ENCODE data around the gene KIFAP3. TPM values are rescaled to one million over a fixed set of nuclear protein-coding genes. Genes with fewer than 3 reads are reported as not detected.
A peak's percentile ranks its signal among the peaks of the same experiment; 100 is the strongest.
"Not testable (repeated sequence)": the region's sequence is repeated elsewhere in the genome, so short reads cannot be mapped to it uniquely, and the experiment has no call there.

The KIFAP3 gene
- total and polyA plus RNA-seq, 9 donors: 28.8 to 41.2 (median 34.5) TPM

DNA sequence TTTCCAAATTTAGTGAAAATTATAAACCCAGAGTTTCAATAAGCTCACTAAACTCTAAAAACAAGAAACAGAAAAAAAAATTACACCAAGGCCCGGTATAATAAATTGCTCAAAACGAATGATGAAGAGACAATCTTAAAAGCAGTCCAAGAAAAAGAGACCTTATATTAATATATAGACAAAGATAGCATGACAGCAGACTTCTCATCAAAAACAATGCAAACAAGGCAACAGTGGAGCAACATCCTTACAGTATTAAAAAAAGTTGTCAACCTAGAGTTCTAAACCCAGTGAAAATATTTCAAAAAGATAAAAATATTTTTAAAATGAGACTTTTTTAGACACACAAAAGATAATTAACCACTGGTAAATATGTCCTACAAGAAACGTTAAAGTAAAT, 46.7 kb downstream of the KIFAP3 start:
- no peaks in the 10 kb centered on the region for H3K4me1 ChIP-seq (ENCODE audit: control insufficient read depth, insufficient read depth, low read length)
- H3K36me3 ChIP-seq (ENCODE audit: control insufficient read depth, insufficient read depth, low read length): peaks cover 5% of the 10 kb centered on the region
- H3K9me3 ChIP-seq (replicated peaks; ENCODE audit: control insufficient read depth, low read depth, low read length): peaks cover 5% of the 10 kb centered on the region
- no peak overlapping the region for H3K4me3 ChIP-seq (ENCODE audit: low read length)
- no peak for DNase-seq
- WGBS (ENCODE audit: insufficient coverage): no CpG with 5 or more reads among the region's 3 CpGs
- H3K27me3 ChIP-seq (ENCODE audit: control insufficient read depth, insufficient read depth, low read length): no peaks in the 10 kb centered on the region
- no peak overlapping the region for H3K27ac ChIP-seq (ENCODE audit: low read length)

DNA sequence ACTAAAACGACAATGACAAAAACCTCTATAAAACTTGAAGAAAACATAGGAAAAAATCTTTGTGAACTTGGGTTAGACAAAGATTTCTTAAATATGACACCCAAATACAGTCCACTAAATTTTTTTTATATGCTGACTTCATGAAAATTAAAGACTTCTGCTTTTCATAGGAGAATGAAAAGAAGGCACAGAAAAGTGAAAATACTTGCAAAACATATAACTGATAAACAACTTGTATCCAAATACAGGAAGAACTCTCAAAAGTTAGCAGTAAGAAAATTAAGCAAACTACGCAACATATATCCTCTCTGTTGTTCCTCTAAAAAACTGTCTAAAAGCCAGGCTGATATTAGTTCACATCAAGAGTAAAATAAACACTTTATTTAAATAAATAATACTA, 53.6 kb downstream of the KIFAP3 start:
- H3K27ac ChIP-seq (ENCODE audit: low read length): no peak overlapping the region
- peaks cover 3% of the 10 kb centered on the region for H3K36me3 ChIP-seq (ENCODE audit: control insufficient read depth, insufficient read depth, low read length)

DNA sequence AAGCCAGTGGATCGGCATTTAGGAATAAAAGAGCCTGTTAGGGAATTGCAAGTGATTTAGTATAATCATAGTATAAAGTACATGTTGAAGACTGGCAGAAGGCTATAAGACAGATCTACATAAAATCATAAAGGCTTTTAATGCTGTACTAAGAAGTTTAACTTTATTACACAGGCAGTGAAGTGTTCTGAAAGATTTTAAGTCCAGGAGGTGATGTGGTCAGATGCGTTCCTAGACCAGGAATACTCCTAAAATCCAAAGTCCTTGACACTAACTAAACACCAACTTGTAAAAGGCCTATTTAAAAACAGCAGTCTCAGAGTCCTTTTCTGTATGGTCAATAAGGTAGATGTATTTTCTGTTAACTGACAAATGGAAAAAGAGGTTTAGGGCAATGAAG, 57.0 kb downstream of the KIFAP3 start:
- DNase-seq: no peak
- WGBS (ENCODE audit: insufficient coverage): no CpG with 5 or more reads among the region's 2 CpGs
- Histone ChIP-seq H3K4me1 (ENCODE audit: control insufficient read depth, insufficient read depth, low read length) (no peaks in the 10 kb centered on the region), H3K4me3 (ENCODE audit: low read length) (no peak overlapping the region), H3K27me3 (ENCODE audit: control insufficient read depth, insufficient read depth, low read length) (no peaks in the 10 kb centered on the region), H3K27ac (ENCODE audit: low read length) (no peak overlapping the region), H3K9me3 (replicated peaks; ENCODE audit: control insufficient read depth, low read depth, low read length) (no peaks in the 10 kb centered on the region), H3K36me3 (ENCODE audit: control insufficient read depth, insufficient read depth, low read length) (peaks cover 2% of the 10 kb centered on the region)

More for the DNA sequence above, 53.6 kb downstream of the KIFAP3 start:
- no peak overlapping the region for H3K4me3 ChIP-seq (ENCODE audit: low read length)
- no peak for DNase-seq
- WGBS (ENCODE audit: insufficient coverage): no CpG with 5 or more reads among the region's 2 CpGs
- no peaks in the 10 kb centered on the region for H3K9me3 ChIP-seq (replicated peaks; ENCODE audit: control insufficient read depth, low read depth, low read length)
- H3K27me3 ChIP-seq (ENCODE audit: control insufficient read depth, insufficient read depth, low read length): no peaks in the 10 kb centered on the region
- H3K4me1 ChIP-seq (ENCODE audit: control insufficient read depth, insufficient read depth, low read length): no peaks in the 10 kb centered on the region

DNA sequence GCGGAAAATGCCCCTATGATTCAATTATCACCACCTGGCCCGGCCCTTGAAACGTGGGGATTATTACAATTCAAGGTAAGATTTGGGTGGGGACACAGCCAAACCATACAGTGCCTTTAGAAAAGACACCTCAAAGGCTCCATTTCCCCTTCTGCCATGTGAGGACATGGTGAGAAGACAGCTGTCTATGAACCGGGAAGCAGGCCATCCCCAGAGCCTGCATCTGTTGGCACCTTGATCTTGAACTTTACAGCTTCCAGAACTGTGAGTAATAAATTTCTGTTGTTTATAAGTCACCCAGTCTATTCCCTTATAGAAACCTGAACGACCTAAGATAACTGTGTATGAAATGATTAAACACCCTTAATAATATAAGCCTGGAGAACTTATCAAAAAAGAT, 61.6 kb downstream of the KIFAP3 start:
- Histone ChIP-seq H3K36me3 (ENCODE audit: control insufficient read depth, insufficient read depth, low read length) (no peaks in the 10 kb centered on the region), H3K27ac (ENCODE audit: low read length) (no peak overlapping the region)
- WGBS (ENCODE audit: insufficient coverage): no CpG with 5 or more reads among the region's 5 CpGs

DNA sequence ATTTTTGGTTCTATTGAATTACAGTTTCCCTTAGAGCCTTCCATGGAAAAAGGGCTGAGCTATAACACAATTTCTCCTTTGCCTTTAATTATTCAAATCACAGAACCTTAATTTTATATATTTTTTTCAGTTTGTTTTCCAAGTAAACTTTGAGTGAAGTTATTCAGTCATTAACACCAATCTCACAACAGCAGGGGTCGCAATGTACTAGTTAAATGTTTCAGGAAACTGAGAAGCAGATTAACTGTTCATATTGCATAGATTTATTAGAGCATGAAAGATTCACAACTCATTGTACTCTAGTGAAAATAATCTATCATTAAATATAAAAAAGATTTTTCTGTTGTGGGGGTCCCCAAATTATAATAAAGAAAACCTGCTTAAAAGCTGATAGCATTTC, 64.1 kb downstream of the KIFAP3 start:
- Histone ChIP-seq H3K36me3 (ENCODE audit: control insufficient read depth, insufficient read depth, low read length) (no peaks in the 10 kb centered on the region), H3K27ac (ENCODE audit: low read length) (no peak overlapping the region), H3K27me3 (ENCODE audit: control insufficient read depth, insufficient read depth, low read length) (no peaks in the 10 kb centered on the region), H3K4me3 (ENCODE audit: low read length) (no peak overlapping the region), H3K4me1 (ENCODE audit: control insufficient read depth, insufficient read depth, low read length) (no peaks in the 10 kb centered on the region), H3K9me3 (replicated peaks; ENCODE audit: control insufficient read depth, low read depth, low read length) (no peaks in the 10 kb centered on the region)
- WGBS (ENCODE audit: insufficient coverage): no CpG with 5 or more reads among the region's 1 CpG
- DNase-seq: peak; percentile 85

More for the DNA sequence above, 61.6 kb downstream of the KIFAP3 start:
- no peaks in the 10 kb centered on the region for H3K9me3 ChIP-seq (replicated peaks; ENCODE audit: control insufficient read depth, low read depth, low read length)
- H3K27me3 ChIP-seq (ENCODE audit: control insufficient read depth, insufficient read depth, low read length): no peaks in the 10 kb centered on the region
- no peak overlapping the region for H3K4me3 ChIP-seq (ENCODE audit: low read length)
- H3K4me1 ChIP-seq (ENCODE audit: control insufficient read depth, insufficient read depth, low read length): no peaks in the 10 kb centered on the region
- no peak for DNase-seq

DNA sequence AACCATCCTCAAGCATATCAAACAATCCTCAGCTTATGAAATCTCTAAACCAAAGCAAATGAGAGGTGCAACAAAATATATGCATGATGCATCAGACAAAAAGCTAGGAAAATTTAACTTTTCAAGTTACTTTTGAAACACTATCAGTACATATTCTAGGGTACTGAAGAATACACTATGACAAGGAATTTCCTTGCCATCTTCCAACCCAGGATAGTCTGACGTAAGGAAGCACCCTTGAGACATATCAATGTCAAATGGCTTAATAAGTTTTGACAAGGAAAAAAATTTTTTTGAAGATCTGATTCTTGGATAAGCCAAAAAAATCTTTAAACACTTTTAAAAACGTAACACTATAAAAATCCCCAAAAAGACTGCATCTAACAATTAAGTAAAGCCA, 64.9 kb downstream of the KIFAP3 start:
- H3K4me3 ChIP-seq (ENCODE audit: low read length): no peak overlapping the region
- no peaks in the 10 kb centered on the region for H3K4me1 ChIP-seq (ENCODE audit: control insufficient read depth, insufficient read depth, low read length)
- peak; percentile 69 for DNase-seq
- WGBS (ENCODE audit: insufficient coverage): no CpG with 5 or more reads among the region's 2 CpGs
- no peaks in the 10 kb centered on the region for H3K9me3 ChIP-seq (replicated peaks; ENCODE audit: control insufficient read depth, low read depth, low read length)
- no peaks in the 10 kb centered on the region for H3K36me3 ChIP-seq (ENCODE audit: control insufficient read depth, insufficient read depth, low read length)
- H3K27ac ChIP-seq (ENCODE audit: low read length): no peak overlapping the region
- H3K27me3 ChIP-seq (ENCODE audit: control insufficient read depth, insufficient read depth, low read length): no peaks in the 10 kb centered on the region

DNA sequence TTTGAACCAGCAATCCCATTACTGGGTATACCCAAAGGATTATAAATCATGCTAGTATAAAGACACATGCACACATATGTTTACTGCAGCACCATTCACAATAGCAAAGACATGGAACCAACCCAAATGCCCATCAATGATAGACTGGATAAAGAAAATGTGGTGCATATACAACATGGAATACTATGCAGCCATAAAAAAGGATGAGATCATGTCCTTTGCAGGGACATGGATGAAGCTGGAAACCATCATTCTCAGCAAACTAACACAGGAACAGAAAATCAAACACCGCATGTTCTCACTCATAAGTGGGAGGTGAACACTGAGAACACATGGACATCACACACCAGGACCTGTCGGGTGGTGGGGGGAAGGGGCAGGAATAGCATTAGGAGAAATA, 65.8 kb downstream of the KIFAP3 start:
- H3K4me3 ChIP-seq (ENCODE audit: low read length); H3K36me3 ChIP-seq (ENCODE audit: control insufficient read depth, insufficient read depth, low read length); H3K27ac ChIP-seq (ENCODE audit: low read length); H3K27me3 ChIP-seq (ENCODE audit: control insufficient read depth, insufficient read depth, low read length); H3K9me3 ChIP-seq (replicated peaks; ENCODE audit: control insufficient read depth, low read depth, low read length); H3K4me1 ChIP-seq (ENCODE audit: control insufficient read depth, insufficient read depth, low read length); DNase-seq: not testable (repeated sequence)
- no CpG with 5 or more reads among the region's 2 CpGs for WGBS (ENCODE audit: insufficient coverage)

DNA sequence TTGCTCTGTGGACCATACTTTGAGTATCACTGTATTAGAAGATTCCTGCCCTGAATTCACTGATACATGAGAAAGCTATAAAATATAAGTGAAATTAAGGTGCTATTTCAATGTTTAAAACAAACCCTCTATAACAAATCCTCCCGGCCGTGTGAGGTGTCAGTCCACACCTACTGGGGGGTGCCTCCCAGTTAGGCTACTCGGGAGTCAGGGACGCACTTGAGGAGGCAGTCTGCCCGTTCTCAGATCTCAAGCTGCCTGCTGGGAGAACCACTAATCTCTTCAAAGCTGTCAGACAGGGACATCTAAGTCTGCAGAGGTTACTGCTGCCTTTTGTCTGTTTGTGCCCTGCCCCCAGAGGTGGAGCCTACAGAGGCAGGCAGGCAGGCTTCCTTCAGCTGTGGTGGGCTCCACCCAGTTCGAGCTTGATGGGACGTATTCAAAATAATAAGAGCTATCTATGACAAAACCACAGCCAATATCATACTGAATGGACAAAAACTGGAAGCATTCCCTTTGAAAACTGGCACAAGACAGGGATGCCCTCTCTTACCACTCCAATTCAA, 71.1 kb downstream of the KIFAP3 start:
- H3K27ac ChIP-seq (ENCODE audit: low read length); DNase-seq; H3K9me3 ChIP-seq (replicated peaks; ENCODE audit: control insufficient read depth, low read depth, low read length); H3K36me3 ChIP-seq (ENCODE audit: control insufficient read depth, insufficient read depth, low read length); H3K4me3 ChIP-seq (ENCODE audit: low read length); H3K27me3 ChIP-seq (ENCODE audit: control insufficient read depth, insufficient read depth, low read length); H3K4me1 ChIP-seq (ENCODE audit: control insufficient read depth, insufficient read depth, low read length): not testable (repeated sequence)
- 47% methylated on average over 3 of the region's 7 CpGs for WGBS (ENCODE audit: insufficient coverage)

DNA sequence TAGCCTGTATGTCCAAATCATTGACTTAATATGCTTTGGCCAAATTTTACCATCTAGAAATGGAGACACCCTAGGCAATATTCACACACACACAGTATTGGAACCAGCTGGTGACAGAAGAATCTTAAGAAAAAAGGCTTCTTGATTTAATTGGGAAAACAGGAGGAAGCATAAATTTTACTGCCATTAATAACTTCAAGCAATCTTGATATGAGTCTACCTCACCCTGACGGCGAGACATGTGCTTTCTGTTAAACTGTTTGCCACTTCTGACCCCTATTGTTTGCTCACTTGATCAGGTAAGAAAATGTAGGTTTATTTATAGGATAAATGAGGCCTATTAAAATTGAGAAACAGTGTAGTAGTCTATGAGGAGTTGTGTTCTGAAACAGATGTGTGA, 73.2 kb downstream of the KIFAP3 start:
- no CpG with 5 or more reads among the region's 2 CpGs for WGBS (ENCODE audit: insufficient coverage)
- no peak overlapping the region for H3K27ac ChIP-seq (ENCODE audit: low read length)

DNA sequence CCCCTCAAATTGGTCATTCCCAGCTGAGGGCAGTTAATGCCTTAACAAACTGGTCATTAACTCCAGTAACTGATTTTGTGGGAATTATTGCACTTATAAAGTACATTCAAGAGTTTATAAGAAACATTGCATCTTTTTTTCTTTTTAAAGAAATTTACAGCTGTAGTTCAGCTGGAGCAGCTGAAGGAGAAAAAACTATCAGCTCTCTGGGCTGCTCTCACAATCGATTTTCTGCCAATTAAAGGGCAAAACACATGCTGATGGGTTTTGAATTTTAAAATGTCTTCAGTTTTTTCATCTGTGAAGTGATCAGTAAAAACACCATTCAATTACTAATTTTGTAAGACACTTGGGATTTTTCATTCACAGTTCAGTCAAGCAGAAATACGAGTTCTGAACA, 74.7 kb downstream of the KIFAP3 start:
- no peaks in the 10 kb centered on the region for H3K9me3 ChIP-seq (replicated peaks; ENCODE audit: control insufficient read depth, low read depth, low read length)
- peaks cover 5% of the 10 kb centered on the region for H3K4me1 ChIP-seq (ENCODE audit: control insufficient read depth, insufficient read depth, low read length)
- H3K27me3 ChIP-seq (ENCODE audit: control insufficient read depth, insufficient read depth, low read length): no peaks in the 10 kb centered on the region
- H3K4me3 ChIP-seq (ENCODE audit: low read length): no peak overlapping the region
- peak overlapping the region; percentile 81 for H3K27ac ChIP-seq (ENCODE audit: low read length)
- peak; percentile 82 for DNase-seq
- WGBS (ENCODE audit: insufficient coverage): 38% methylated on average over 1 of the region's 2 CpGs
- H3K36me3 ChIP-seq (ENCODE audit: control insufficient read depth, insufficient read depth, low read length): peaks cover 4% of the 10 kb centered on the region

More for the DNA sequence above, 73.2 kb downstream of the KIFAP3 start:
- no peak overlapping the region for H3K4me3 ChIP-seq (ENCODE audit: low read length)
- no peak for DNase-seq
- no peaks in the 10 kb centered on the region for H3K9me3 ChIP-seq (replicated peaks; ENCODE audit: control insufficient read depth, low read depth, low read length)
- H3K36me3 ChIP-seq (ENCODE audit: control insufficient read depth, insufficient read depth, low read length): peaks cover 4% of the 10 kb centered on the region
- no peaks in the 10 kb centered on the region for H3K27me3 ChIP-seq (ENCODE audit: control insufficient read depth, insufficient read depth, low read length)
- H3K4me1 ChIP-seq (ENCODE audit: control insufficient read depth, insufficient read depth, low read length): peaks cover 5% of the 10 kb centered on the region

DNA sequence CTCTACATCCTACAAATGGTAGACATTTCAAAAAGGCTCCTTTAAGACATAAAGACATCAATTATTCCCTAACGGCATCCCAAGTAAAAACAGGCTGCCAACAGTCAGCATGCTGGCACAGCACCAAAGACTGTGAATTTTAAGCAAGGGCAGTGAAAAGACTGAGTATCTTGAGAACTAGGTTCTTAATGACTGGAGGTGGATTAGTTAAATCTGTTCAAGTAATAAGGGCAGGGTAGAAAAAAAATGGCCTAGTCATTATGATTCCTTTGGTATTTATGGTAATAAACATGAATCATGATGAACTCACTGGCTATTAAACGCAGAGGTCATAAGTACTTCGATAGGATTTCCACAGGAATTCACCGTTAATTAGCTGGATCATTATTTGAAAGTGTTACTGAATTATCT, 75.2 kb downstream of the KIFAP3 start:
- WGBS (ENCODE audit: insufficient coverage): no CpG with 5 or more reads among the region's 4 CpGs
- DNase-seq: peak; percentile 83
- no peaks in the 10 kb centered on the region for H3K27me3 ChIP-seq (ENCODE audit: control insufficient read depth, insufficient read depth, low read length)
- H3K27ac ChIP-seq (ENCODE audit: low read length): peak overlapping the region; percentile 81
- H3K9me3 ChIP-seq (replicated peaks; ENCODE audit: control insufficient read depth, low read depth, low read length): no peaks in the 10 kb centered on the region
- H3K4me3 ChIP-seq (ENCODE audit: low read length): no peak overlapping the region
- H3K4me1 ChIP-seq (ENCODE audit: control insufficient read depth, insufficient read depth, low read length): peaks cover 5% of the 10 kb centered on the region
- peaks cover 4% of the 10 kb centered on the region for H3K36me3 ChIP-seq (ENCODE audit: control insufficient read depth, insufficient read depth, low read length)

All from muscle of leg (tissue), 11 donors.